Suppressor macrophage treated with lipopolysaccharide for 1 hour (primary cell): ENCODE data around the gene BRD4.
A peak's percentile ranks its signal among the peaks of the same experiment; 100 is the strongest.

ENCODE experiments used
- DNase-seq, 3 donors: peaks; one replicate each; pipeline ENCODE4 v3.0.0-alpha.2; 2020 to 2022

BRD4 gene

GRCh38 chr19:15264061-15264932, 68.0 kb downstream of the BRD4 start:
- peak; percentile 78 to 90 (median 83) for DNase-seq

- no peak for DNase-seq
Measured at GRCh38 chr19:15263361-15263985, 68.9 kb downstream of the BRD4 start.

- no peak for DNase-seq
Measured at GRCh38 chr19:15262011-15262410, 70.3 kb downstream of the BRD4 start.

- DNase-seq, result peak in 1 of 3 donors; percentile 44
Measured at GRCh38 chr19:15260939-15261338, 71.4 kb downstream of the BRD4 start.

- no peak for DNase-seq
Measured at GRCh38 chr19:15259907-15260306, 72.4 kb downstream of the BRD4 start.

- no peak for DNase-seq
Measured at GRCh38 chr19:15257782-15258181, 74.6 kb downstream of the BRD4 start.

- no peak for DNase-seq
Measured at GRCh38 chr19:15256708-15257331, 75.5 kb downstream of the BRD4 start.

GRCh38 chr19:15255359-15255990, 76.9 kb downstream of the BRD4 start:
- no peak for DNase-seq

- DNase-seq, result no peak
Measured at GRCh38 chr19:15254547-15254946, 77.8 kb downstream of the BRD4 start.

- DNase-seq, result no peak
Measured at GRCh38 chr19:15253513-15253912, 78.8 kb downstream of the BRD4 start.

- DNase-seq, result no peak
Measured at GRCh38 chr19:15253061-15253460, 79.3 kb downstream of the BRD4 start.

- DNase-seq, result peak; percentile 38 to 50 (median 39)
Measured at GRCh38 chr19:15252398-15253018, 79.8 kb downstream of the BRD4 start.

- peak in 1 of 3 donors; percentile 36 for DNase-seq
Measured at GRCh38 chr19:15251749-15252397, 80.5 kb downstream of the BRD4 start.

- no peak for DNase-seq
Measured at GRCh38 chr19:15251010-15251748, 81.2 kb downstream of the BRD4 start.

GRCh38 chr19:15250640-15250993, 81.7 kb downstream of the BRD4 start:
- DNase-seq, result no peak

- DNase-seq, result no peak
Measured at GRCh38 chr19:15249972-15250639, 82.2 kb downstream of the BRD4 start.

GRCh38 chr19:15249528-15249874, 82.8 kb downstream of the BRD4 start:
- DNase-seq, result no peak

GRCh38 chr19:15248648-15249527, 83.5 kb downstream of the BRD4 start:
- DNase-seq, result peak in 1 of 3 donors; percentile 51

- DNase-seq, result no peak
Measured at GRCh38 chr19:15248106-15248505, 84.2 kb downstream of the BRD4 start.
